Parathyroid adenoma (tissue), 2 donors: ENCODE results near the gene PLIN4.

ENCODE experiments used
- H2AFZ ChIP-seq: fragments of 300-600 bp; sonication (generic); one replicate; pipeline ENCODE4 v1.7.0; 2017; ENCODE audit warnings: antibody characterized with exemption, mild to moderate bottlenecking
- H3K27ac ChIP-seq: fragments of 300-600 bp; sonication (generic); one replicate; pipeline ENCODE4 v1.7.0; 2017
- H3K27me3 ChIP-seq: fragments of 300-600 bp; sonication (generic); one replicate; pipeline ENCODE4 v1.7.0; 2017; ENCODE audit warnings: low read length; ENCODE audit not compliant: control insufficient read depth, insufficient read depth
- H3K36me3 ChIP-seq: fragments of 300-600 bp; sonication (generic); one replicate; pipeline ENCODE4 v1.7.0; 2017; ENCODE audit warnings: low read length; ENCODE audit not compliant: control insufficient read depth, insufficient read depth
- H3K4me1 ChIP-seq: fragments of 300-600 bp; sonication (generic); one replicate; pipeline ENCODE4 v1.7.0; 2017; ENCODE audit warnings: control low read depth
- H3K4me2 ChIP-seq: fragments of 300-600 bp; sonication (generic); one replicate; pipeline ENCODE4 v1.7.0; 2017; ENCODE audit warnings: low read length
- H3K4me3 ChIP-seq: fragments of 300-600 bp; sonication (generic); one replicate; pipeline ENCODE4 v1.7.0; 2017; ENCODE audit warnings: low read depth, low read length
- H3K79me2 ChIP-seq: fragments of 300-600 bp; sonication (generic); one replicate; pipeline ENCODE4 v1.7.0; 2017; ENCODE audit warnings: control low read depth
- H3K9ac ChIP-seq: fragments of 300-600 bp; sonication (generic); one replicate; pipeline ENCODE4 v1.7.0; 2017; ENCODE audit warnings: mild to moderate bottlenecking
- H3K9me3 ChIP-seq: fragments of 300-600 bp; sonication (generic); one replicate; pipeline ENCODE4 v1.7.0; 2017; ENCODE audit warnings: low read length; ENCODE audit not compliant: control insufficient read depth
- CTCF ChIP-seq: fragments of 300-600 bp; sonication (generic); IDR thresholded peaks from one replicate; pipeline ENCODE4 v1.7.0; 2017; ENCODE audit warnings: antibody characterized with exemption, mild to moderate bottlenecking
- donor health status: primary hyperparathyroidism.

Gene PLIN4

GRCh38 chr19:4501691-4502090 lies 16.6 kb downstream of the PLIN4 start:
- Histone ChIP-seq H3K27ac (no peak overlapping the region), H3K4me3 (no peak overlapping the region), H3K27me3 (no peaks in the 10 kb centered on the region), H3K79me2 (no peaks in the 10 kb centered on the region), H2AFZ (no peak overlapping the region), H3K4me1 (no peaks in the 10 kb centered on the region), H3K9me3 (no peaks in the 10 kb centered on the region), H3K36me3 (no peaks in the 10 kb centered on the region), H3K4me2 (no peak overlapping the region), H3K9ac (no peak overlapping the region)
- no peak for TF ChIP-seq CTCF

GRCh38 chr19:4500841-4501591 lies 17.3 kb downstream of the PLIN4 start:
- no peaks in the 10 kb centered on the region for H3K9me3 ChIP-seq
- no peak overlapping the region for H3K9ac ChIP-seq
- H3K4me2 ChIP-seq, result no peak overlapping the region
- no peak for TF ChIP-seq CTCF
- no peaks in the 10 kb centered on the region for H3K36me3 ChIP-seq
- no peak overlapping the region for H2AFZ ChIP-seq
- no peaks in the 10 kb centered on the region for H3K79me2 ChIP-seq
- H3K4me1 ChIP-seq, result no peaks in the 10 kb centered on the region
- H3K27me3 ChIP-seq, result no peaks in the 10 kb centered on the region
- H3K27ac ChIP-seq, result no peak overlapping the region
- H3K4me3 ChIP-seq, result no peak overlapping the region

- H3K4me3 ChIP-seq, result no peak overlapping the region
- H3K4me1 ChIP-seq, result no peaks in the 10 kb centered on the region
- H3K4me2 ChIP-seq, result no peak overlapping the region
- H3K27ac ChIP-seq, result no peak overlapping the region
- no peaks in the 10 kb centered on the region for H3K36me3 ChIP-seq
- no peaks in the 10 kb centered on the region for H3K9me3 ChIP-seq
- no peak overlapping the region for H2AFZ ChIP-seq
- H3K27me3 ChIP-seq, result no peaks in the 10 kb centered on the region
- TF ChIP-seq CTCF, result no peak
- H3K79me2 ChIP-seq, result no peaks in the 10 kb centered on the region
- H3K9ac ChIP-seq, result no peak overlapping the region
Measured at GRCh38 chr19:4499855-4500254, 18.4 kb downstream of the PLIN4 start.

- Histone ChIP-seq H2AFZ (no peak overlapping the region), H3K36me3 (no peaks in the 10 kb centered on the region), H3K4me1 (no peaks in the 10 kb centered on the region), H3K9ac (no peak overlapping the region), H3K27ac (no peak overlapping the region), H3K4me2 (no peak overlapping the region), H3K4me3 (no peak overlapping the region), H3K27me3 (no peaks in the 10 kb centered on the region), H3K79me2 (no peaks in the 10 kb centered on the region), H3K9me3 (no peaks in the 10 kb centered on the region)
- TF ChIP-seq CTCF, result no peak
Measured at GRCh38 chr19:4499318-4499717, 19.0 kb downstream of the PLIN4 start.

- Histone ChIP-seq H3K4me3 (no peak overlapping the region), H3K9ac (no peak overlapping the region), H3K27ac (no peak overlapping the region), H3K4me1 (no peaks in the 10 kb centered on the region), H2AFZ (no peak overlapping the region), H3K9me3 (no peaks in the 10 kb centered on the region), H3K36me3 (no peaks in the 10 kb centered on the region), H3K79me2 (no peaks in the 10 kb centered on the region), H3K27me3 (no peaks in the 10 kb centered on the region), H3K4me2 (no peak overlapping the region)
- no peak for TF ChIP-seq CTCF
Measured at GRCh38 chr19:4498694-4499093, 19.6 kb downstream of the PLIN4 start.
